Panc1 (cell line): ENCODE measurements around the gene MAMDC2. TPM values are rescaled to one million over a fixed set of nuclear protein-coding genes. Genes with fewer than 3 reads are reported as not detected.

Source experiments
- ATAC-seq: fragments of 200-7000 bp; cut with Tn5 transposase; 2 replicates; pipeline ENCODE4 v1.9.1; 2020; ENCODE audit warnings: mild to moderate bottlenecking, moderate library complexity
- BruUV-seq: library from RNA; stranded (reverse); fragments of 400-500 nt; replicated peaks from 2 replicates; lab custom pipeline; 2021; lab: Mats Ljungman, UMichigan
- CTCF ChIA-PET: fragments of 300-600 bp; sonication (Branson Sonifier 250); formaldehyde crosslinking; loops from one replicate; lab custom pipeline; 2022; ENCODE audit warnings: antibody characterized with exemption; lab: Charles Lee
- POLR2A ChIA-PET: fragments of 300-600 bp; sonication (Branson Sonifier 250); formaldehyde crosslinking; loops from one replicate; lab custom pipeline; 2022; ENCODE audit warnings: antibody characterized with exemption; lab: Charles Lee
- DNase-seq: peaks from one replicate; pipeline ENCODE4 v3.0.0-alpha.2; 2010; ENCODE audit warnings: low read depth, low spot score
- H3K27ac ChIP-seq: 2 replicates; pipeline ENCODE4 v1.5.1; 2011; ENCODE audit warnings: mild to moderate bottlenecking, low read length, inconsistent platforms
- H3K27me3 ChIP-seq: fragments of 200-500 bp; sonication (Bioruptor generic); 2 replicates; pipeline ENCODE4 v1.6.0; 2014; ENCODE audit warnings: low read length, inconsistent platforms; ENCODE audit not compliant: control insufficient read depth, insufficient read depth
- H3K36me3 ChIP-seq: fragments of 200-500 bp; sonication (Bioruptor generic); 2 replicates; pipeline ENCODE4 v1.5.1; 2014; ENCODE audit warnings: inconsistent platforms, mild to moderate bottlenecking, low read length, moderate library complexity; ENCODE audit not compliant: control insufficient read depth, insufficient read depth
- H3K4me1 ChIP-seq: 2 replicates; pipeline ENCODE4 v1.5.1; 2011; ENCODE audit warnings: inconsistent platforms, mild to moderate bottlenecking, low read length, moderate library complexity; ENCODE audit not compliant: control insufficient read depth, insufficient read depth
- H3K4me3 ChIP-seq, 2 experiments: 2 replicates each; pipeline ENCODE4 v1.5.1; 2011 to 2012; ENCODE audit warnings: low read depth in 2 of 2, low read length in 2 of 2, mild to moderate bottlenecking in 2 of 2, inconsistent platforms in 1 of 2, moderate library complexity in 1 of 2
- H3K9me3 ChIP-seq: fragments of 200-500 bp; sonication (Bioruptor generic); 2 replicates; pipeline ENCODE4 v1.5.1; 2014; ENCODE audit warnings: low read depth, mild to moderate bottlenecking, inconsistent platforms, low read length, moderate library complexity; ENCODE audit not compliant: control insufficient read depth, insufficient read depth
- CTCF ChIP-seq: fragments of 450-650 bp; IDR thresholded peaks from 2 replicates; pipeline ENCODE4 v1.5.1; 2017; ENCODE audit warnings: mild to moderate bottlenecking
- POLR2AphosphoS5 ChIP-seq: IDR thresholded peaks from 2 replicates; pipeline ENCODE4 v1.6.1; 2012; ENCODE audit warnings: mild to moderate bottlenecking, low read depth, low read length, moderate library complexity
- REST ChIP-seq, 2 experiments: IDR thresholded peaks; 2 replicates each; pipeline ENCODE4 v1.6.1; 2011 to 2012; ENCODE audit warnings: low read depth in 2 of 2, control low read depth in 1 of 2, low read length in 1 of 2, mild to moderate bottlenecking in 1 of 2, moderate library complexity in 1 of 2; ENCODE audit not compliant: insufficient read depth in 1 of 2
- SIN3A ChIP-seq: IDR thresholded peaks from 2 replicates; pipeline ENCODE4 v1.6.1; 2012; ENCODE audit warnings: low read depth, mild to moderate bottlenecking, low read length, moderate library complexity, borderline replicate concordance; ENCODE audit not compliant: insufficient read depth
- TCF7L2 ChIP-seq: IDR thresholded peaks from 2 replicates; pipeline ENCODE4 v1.6.1; 2011; ENCODE audit warnings: mild to moderate bottlenecking, low read depth, low read length, inconsistent platforms
- in situ Hi-C: cut with HindIII; loops from 2 replicates; pipeline ENCODE4 v1.10.0; 2016; ENCODE audit warnings: low sequenced_read_pairs, low pct_unique_long_range_greater_than_20kb
- intact Hi-C: fragments of 100-400 bp; cut with micrococcal nuclease; formaldehyde crosslinking; loops from one replicate; pipeline ENCODE4 v1.10.0; 2022; ENCODE audit not compliant: unreplicated experiment
- total RNA-seq: library from RNA; stranded (reverse); gene quantifications from one replicate; pipeline ENCODE4 v1.2.1, GENCODE V29; 2021; ENCODE audit not compliant: unreplicated experiment

MAMDC2 gene
- total RNA-seq, 1 experiment from 2014 or later: 1.5 TPM

- DNase-seq (no peak), ATAC-seq (no peak)
- no TSS peak for BruUV-seq
- CTCF ChIA-PET: no interaction called here
- no peak overlapping the region for H3K27ac ChIP-seq
- H3K4me1 ChIP-seq: no peaks in the 10 kb centered on the region
- no peaks in the 10 kb centered on the region for H3K27me3 ChIP-seq
- in situ Hi-C loops: no loop called here
- H3K9me3 ChIP-seq: no peaks in the 10 kb centered on the region
- POLR2A ChIA-PET: no interaction called here
- no peaks in the 10 kb centered on the region for H3K36me3 ChIP-seq
- H3K4me3 ChIP-seq: no peak overlapping the region
- intact Hi-C loops: no loop called here
- TF ChIP-seq POLR2AphosphoS5: no peak
- TF ChIP-seq CTCF: no peak
- TF ChIP-seq TCF7L2: no peak
- no peak for TF ChIP-seq SIN3A
- TF ChIP-seq REST (IDR thresholded peaks at IDR 0.05; ENCODE audit: insufficient read depth in 1 of 2, low read depth in 2 of 2, low read length in 1 of 2): no peak
Measured at GRCh38 chr9:70035691-70036090, 8.0 kb upstream of the MAMDC2 start.

- POLR2A ChIA-PET: no interaction called here
- no TSS peak for BruUV-seq
Measured at GRCh38 chr9:70036641-70037040, 7.0 kb upstream of the MAMDC2 start.

More at GRCh38 chr9:70036641-70037040, 7.0 kb upstream of the MAMDC2 start:
- no peaks in the 10 kb centered on the region for H3K36me3 ChIP-seq
- no peaks in the 10 kb centered on the region for H3K4me1 ChIP-seq
- CTCF ChIA-PET: no interaction called here
- no peak overlapping the region for H3K27ac ChIP-seq
- ATAC-seq: no peak
- H3K9me3 ChIP-seq: no peaks in the 10 kb centered on the region
- no peaks in the 10 kb centered on the region for H3K27me3 ChIP-seq
- TF ChIP-seq SIN3A: no peak
- TF ChIP-seq TCF7L2: no peak
- no peak for TF ChIP-seq CTCF
- TF ChIP-seq POLR2AphosphoS5: no peak
- no peak for TF ChIP-seq REST (IDR thresholded peaks at IDR 0.05; ENCODE audit: insufficient read depth in 1 of 2, low read depth in 2 of 2, low read length in 1 of 2)
- in situ Hi-C loops (no loop called here), intact Hi-C loops (no loop called here)
- H3K4me3 ChIP-seq: no peak overlapping the region
- DNase-seq: no peak
